K562 (cell line): ENCODE data around the gene MICU2. TPM values are rescaled to one million over a fixed set of nuclear protein-coding genes. Genes with fewer than 3 reads are reported as not detected.

ENCODE experiments used
- ATAC-seq: fragments of 200-7000 bp; cut with Tn5 transposase; 3 replicates; pipeline ENCODE4 v1.9.1; 2020; ENCODE audit warnings: moderate library complexity
- BruUV-seq: library from RNA; stranded (reverse); fragments of 400-500 nt; replicated peaks from 2 replicates; lab custom pipeline; 2021; lab: Mats Ljungman, UMichigan
- CTCF ChIA-PET: fragments of 300-600 bp; formaldehyde crosslinking; extraction: SDS; loops from one replicate; lab custom pipeline; 2021; ENCODE audit warnings: low intra/inter-chr PET ratio; lab: Yijun Ruan, JAX
- POLR2A ChIA-PET: fragments of 300-600, 350-650 bp; sonication (Branson Sonifier 250); formaldehyde crosslinking; extraction: SDS; loops from one replicate; lab custom pipeline; 2021; ENCODE audit warnings: antibody characterized with exemption, inconsistent platforms; lab: Yijun Ruan, JAX
- DNase-seq, 4 experiments: peaks; one replicate each; pipeline versions ENCODE4 v3.0.0 to v3.0.0-alpha.2; 2011 to 2018; ENCODE audit warnings: low spot score in 3 of 4, mixed read lengths in 3 of 4; ENCODE audit errors: extremely low read depth in 1 of 4
- FAIRE-seq: peaks from 2 replicates; lab custom pipeline; 2011; peaks lifted over from hg19 to GRCh38; lab: Jason Lieb, UNC
- H2AFZ ChIP-seq: 2 replicates; pipeline ENCODE4 v1.6.0; 2011; ENCODE audit warnings: low read depth, low read length, control low read depth, inconsistent platforms
- H3K27ac ChIP-seq: fragments of 200-600 bp; 3 replicates; pipeline ENCODE4 v1.8.0; 2011; ENCODE audit warnings: low read depth, mild to moderate bottlenecking, control low read depth, inconsistent platforms, low read length, moderate library complexity, mixed read lengths; ENCODE audit errors: extremely low read depth
- H3K27me3 ChIP-seq, 2 experiments: fragments of 300-600 bp in 1 of 2; 2 replicates in 1 of 2; 3 replicates in 1 of 2; pipeline versions ENCODE4 v1.6.0 to v1.8.0; 2011; ENCODE audit warnings: inconsistent platforms in 2 of 2, low read length in 2 of 2, mild to moderate bottlenecking in 1 of 2, mixed read lengths in 1 of 2, moderate library complexity in 1 of 2; ENCODE audit not compliant: control insufficient read depth in 2 of 2, insufficient read depth in 2 of 2
- H3K36me3 ChIP-seq: fragments of 300-600 bp; 3 replicates; pipeline ENCODE4 v1.8.0; 2011; ENCODE audit warnings: mild to moderate bottlenecking, low read length, inconsistent platforms; ENCODE audit not compliant: control insufficient read depth, insufficient read depth
- H3K4me1 ChIP-seq, 2 experiments: fragments of 200-600 bp in 1 of 2; replicated peaks in 1 of 2; 2 replicates in 1 of 2; 3 replicates in 1 of 2; pipeline versions ENCODE4 v1.5.1 to v1.8.0; 2011; ENCODE audit warnings: inconsistent platforms in 2 of 2, low read length in 2 of 2, mild to moderate bottlenecking in 1 of 2, mixed read lengths in 1 of 2, moderate library complexity in 1 of 2; ENCODE audit not compliant: control insufficient read depth in 2 of 2, insufficient read depth in 2 of 2
- H3K4me2 ChIP-seq: 2 replicates; pipeline ENCODE4 v1.6.1; 2011; ENCODE audit warnings: low read length, control low read depth, inconsistent platforms, mixed read lengths; ENCODE audit not compliant: insufficient read depth
- H3K4me3 ChIP-seq: fragments of 200-600 bp; sonication (generic), shearing (Covaris generic); 2 replicates; pipeline ENCODE4 v1.5.1; 2016; ENCODE audit warnings: control low read depth, inconsistent platforms
- H3K79me2 ChIP-seq: fragments of 200-600 bp; 3 replicates; pipeline ENCODE4 v1.8.0; 2011; ENCODE audit warnings: low read length, inconsistent platforms; ENCODE audit not compliant: control insufficient read depth, insufficient read depth
- H3K9ac ChIP-seq, 2 experiments: 2 replicates each; pipeline versions ENCODE4 v1.6.0 to v1.6.1; 2011; ENCODE audit warnings: low read depth in 2 of 2, low read length in 2 of 2, control low read depth in 1 of 2, inconsistent platforms in 1 of 2, mild to moderate bottlenecking in 1 of 2, mixed read lengths in 1 of 2; ENCODE audit not compliant: insufficient read depth in 1 of 2
- H3K9me1 ChIP-seq: one replicate; pipeline ENCODE4 v1.6.0; 2011; ENCODE audit warnings: inconsistent platforms, mild to moderate bottlenecking, low read length, moderate library complexity; ENCODE audit not compliant: control insufficient read depth, insufficient read depth
- H3K9me3 ChIP-seq: replicated peaks from 2 replicates; pipeline ENCODE4 v1.5.1; 2011; ENCODE audit warnings: low read depth, low read length, inconsistent platforms; ENCODE audit not compliant: control insufficient read depth, insufficient read depth
- H4K20me1 ChIP-seq: replicated peaks from 2 replicates; pipeline ENCODE4 v1.6.1; 2011; ENCODE audit warnings: low read length, inconsistent platforms, mixed read lengths; ENCODE audit not compliant: control insufficient read depth, insufficient read depth
- CEBPG ChIP-seq, 3 experiments: fragments of 200-800 bp in 1 of 3; sonication (Bioruptor generic) in 1 of 3; sonication (generic) in 1 of 3; formaldehyde crosslinking in 1 of 3; IDR thresholded peaks in 2 of 3; conservative IDR thresholded peaks in 1 of 3; 2 replicates each; pipeline versions ENCODE4 v1.6.1 to v1.8.0; 2016 to 2022; ENCODE audit warnings: missing compliant biosample characterization in 2 of 3, missing genetic modification characterization in 2 of 3, mild to moderate bottlenecking in 1 of 3, missing genetic modification reagents in 1 of 3
- SMARCE1 ChIP-seq: fragments of 450-650 bp; IDR thresholded peaks from 2 replicates; pipeline ENCODE4 v1.7.1; 2016; ENCODE audit warnings: mild to moderate bottlenecking
- TEAD4 ChIP-seq, 2 experiments: sonication (generic) in 1 of 2; formaldehyde crosslinking in 1 of 2; IDR thresholded peaks; 2 replicates each; pipeline versions ENCODE4 v1.6.1 to v1.8.0; 2012 to 2022; ENCODE audit warnings: borderline replicate concordance in 1 of 2, inconsistent platforms in 1 of 2, low read length in 1 of 2, mild to moderate bottlenecking in 1 of 2, missing genetic modification reagents in 1 of 2
- ZNF316 ChIP-seq: fragments of 450-650 bp; IDR thresholded peaks from 2 replicates; pipeline ENCODE4 v1.6.1; 2016
- WGBS: fragments of 100-300 bp; shearing (Covaris generic); methylation state at CpG from one replicate; pipeline ENCODE4 v1.1.6; 2016; ENCODE audit warnings: low coverage, mixed read lengths; ENCODE audit not compliant: insufficient coverage; ENCODE audit errors: missing lambda C conversion rate; 5-methylcytosine and 5-hydroxymethylcytosine counted together
- in situ Hi-C: fragments of 300-500 bp; cut with MboI; formaldehyde crosslinking; loops from 4 replicates; pipeline ENCODE4 v1.15.0; 2018; ENCODE audit warnings: inconsistent platforms, mixed read lengths
- intact Hi-C: fragments of 100-400 bp; cut with micrococcal nuclease; formaldehyde crosslinking; loops from 2 replicates; pipeline ENCODE4 v1.14.2; 2022
- polyA plus RNA-seq, 8 experiments: library from polyadenylated mRNA; depleted of rRNA in 4 of 8; stranded (reverse) in 5 of 8; unstranded in 3 of 8; fragments of >200 nt; fragmentation: Nextera tagmentation in 2 of 8; fragmentation: Illumina TruSeq in 1 of 8; extraction: Ambion mirVana in 2 of 8; extraction: Trizol in 1 of 8; gene quantifications; 2 replicates each; pipeline versions ENCODE4 v1.2.1 to v1.2.3, GENCODE V29; 2011 to 2014; ENCODE audit warnings: inconsistent platforms in 1 of 8, missing spikeins in 1 of 8
- total RNA-seq, 7 experiments: library from RNA; depleted of rRNA in 6 of 7; stranded (reverse); fragments of >200 nt in 6 of 7; fragmentation: Illumina TruSeq in 2 of 7; extraction: Trizol in 2 of 7; gene quantifications; 2 replicates each; pipeline versions ENCODE4 v1.2.1 to v1.2.3, GENCODE V29; 2011 to 2021; ENCODE audit warnings: low replicate concordance in 1 of 7

MICU2 gene
- total and polyA plus RNA-seq, 9 of the 15 experiments (the other 6 are each of a cell fraction or from before 2014, with no cell fraction given) = 9.1 to 41.8 (median 33.4) TPM

- TF ChIP-seq SMARCE1 = no peak
- TF ChIP-seq TEAD4 (IDR thresholded peaks at IDR 0.05; ENCODE audit: low read length) = no peak
- no peak for TF ChIP-seq TEAD4 (CRISPR knock-in tag; IDR thresholded peaks at IDR 0.05; ENCODE audit: borderline replicate concordance)
Measured at GRCh38 chr13:21579754-21580316, 24.1 kb downstream of the MICU2 start (continued).

- TF ChIP-seq ZNF316 (no peak), CEBPG (CRISPR knock-in tag; IDR thresholded peaks at IDR 0.05) (no peak), CEBPG (tag; conservative IDR thresholded peaks at IDR 0.05 in 1 of 2, IDR thresholded peaks at IDR 0.05 in 1 of 2) (no peak)
- ATAC-seq = no peak
- Histone ChIP-seq H3K9ac (no peak overlapping the region), H3K4me2 (no peak overlapping the region), H3K4me1 (peaks cover 0 to 10% of the 10 kb centered on the region in 2 experiments; a peak in 3 of 5 replicates), H3K79me2 (peaks cover 11% of the 10 kb centered on the region; the same call in 2 of the 3 replicates), H3K27me3 (no peaks in the 10 kb centered on the region), H2AFZ (no peak overlapping the region), H3K9me1 (no peaks in the 10 kb centered on the region), H3K27ac (no peak overlapping the region), H3K4me3 (no peak overlapping the region), H3K9me3 (no peaks in the 10 kb centered on the region), H4K20me1 (no peaks in the 10 kb centered on the region), H3K36me3 (no peaks in the 10 kb centered on the region; the same call in 2 of the 3 replicates)
- ChIA-PET POLR2A (no interaction called here), CTCF (no interaction called here)
- no peak for FAIRE-seq
- intact Hi-C loops (no loop called here), in situ Hi-C loops (no loop called here)
- WGBS = 90% methylated on average over 1 of the region's 1 CpG
- DNase-seq = no peak
- no TSS peak for BruUV-seq
Measured at GRCh38 chr13:21578748-21579147, 25.2 kb downstream of the MICU2 start.
